GM19239 (cell line): ENCODE data around the gene ITGB7.

Experiments used
- DNase-seq: peaks from one replicate; pipeline ENCODE4 v3.0.0; 2011; ENCODE audit warnings: low spot score; ENCODE audit not compliant: insufficient read length
- FAIRE-seq: peaks from 2 replicates; lab custom pipeline; 2011; peaks lifted over from hg19 to GRCh38; lab: Jason Lieb, UNC

ITGB7 gene

DNA sequence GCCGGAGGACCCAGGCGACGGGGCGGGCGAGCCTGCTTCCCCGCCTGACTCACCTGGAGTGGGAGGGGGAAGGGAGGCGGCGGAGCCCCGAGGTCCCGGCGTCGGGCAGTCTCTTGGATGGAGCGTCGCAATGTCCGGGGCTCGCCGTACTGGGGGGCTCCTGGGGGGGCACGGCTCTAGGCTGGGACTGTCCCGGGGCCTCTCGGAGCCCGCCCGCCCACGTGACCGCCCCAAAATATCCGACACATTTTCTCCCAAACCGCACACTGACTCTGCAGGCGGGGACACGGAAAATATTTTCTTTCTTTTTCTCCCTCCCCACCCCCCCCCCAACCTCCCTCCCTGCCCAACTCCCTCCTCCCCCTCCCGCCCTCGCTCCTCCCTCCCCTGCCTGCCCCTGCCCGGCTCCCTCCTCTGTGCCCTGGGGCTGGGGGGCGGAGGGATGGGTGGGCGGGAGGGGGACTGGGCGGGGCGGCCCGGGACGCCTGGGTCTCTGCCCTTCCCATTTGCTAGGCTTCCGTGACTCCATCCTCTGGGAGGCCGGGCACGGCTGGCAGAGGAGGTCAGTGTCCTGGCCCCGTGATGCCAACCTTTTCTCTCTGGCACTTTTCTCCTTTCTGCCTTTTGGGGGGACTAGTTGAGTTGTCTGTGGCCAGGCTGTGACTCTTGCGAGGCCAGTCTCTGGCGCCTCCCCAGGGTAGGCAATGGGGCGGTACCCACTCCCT, 25.0 kb upstream of the ITGB7 start, which contains the start of gene RARG:
Gene RARG, minus strand, starts transcription at position 289 of the 725 bp plus-strand sequence. CDS start 4,664 bp downstream, outside the sequence.
- FAIRE-seq = no peak
- DNase-seq = no peak

DNA sequence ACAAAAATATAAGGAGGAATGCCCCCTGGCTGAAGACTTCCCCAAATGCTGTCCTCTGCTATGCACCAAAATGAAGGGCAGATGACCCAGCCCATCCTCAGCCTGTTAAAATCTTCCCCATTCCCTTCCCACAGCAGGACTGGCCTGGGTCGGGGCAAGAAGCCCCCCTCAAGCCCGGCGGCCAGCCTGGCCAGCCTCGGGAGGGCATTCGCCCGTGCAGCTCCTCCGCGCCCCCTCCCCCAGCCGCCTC, 24.5 kb upstream of the ITGB7 start:
- DNase-seq = no peak
- no peak for FAIRE-seq

DNA sequence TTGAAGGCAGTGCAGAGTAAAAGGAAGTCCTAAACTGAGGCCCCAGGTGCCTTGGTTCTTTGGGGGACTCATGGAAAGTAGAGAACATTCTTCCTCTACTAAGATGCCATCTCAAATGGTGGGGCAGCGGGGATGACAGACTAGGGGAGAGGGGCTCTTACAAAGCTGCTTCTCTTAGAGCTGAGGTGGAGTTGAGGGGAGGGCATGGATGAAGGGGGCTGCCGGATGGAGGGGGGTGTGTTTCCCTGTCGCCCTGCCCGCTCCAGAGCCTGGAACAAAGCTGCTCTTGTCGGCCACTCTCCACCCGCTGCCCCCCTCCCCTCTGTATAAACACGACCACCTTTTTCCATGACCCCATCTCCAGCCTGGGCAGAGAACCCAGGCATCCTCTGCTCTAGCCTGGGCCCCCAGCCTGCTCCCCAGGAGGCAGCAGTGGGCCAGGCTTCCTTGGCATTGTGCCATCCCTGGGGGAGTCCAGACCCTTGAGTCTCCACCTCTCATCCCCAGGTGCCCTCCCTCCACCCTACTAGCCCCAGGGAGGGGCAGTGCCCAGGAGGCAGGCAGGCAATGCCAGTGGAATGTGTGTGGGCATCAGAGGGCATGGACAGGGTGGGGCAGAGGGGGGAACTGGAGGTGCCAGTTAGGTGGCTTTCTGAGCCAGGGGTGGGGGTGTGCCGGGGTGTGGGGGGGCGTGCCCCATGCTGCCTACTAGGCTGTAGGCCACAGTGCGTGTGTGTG, 23.2 kb upstream of the ITGB7 start:
- DNase-seq (no peak), FAIRE-seq (no peak)

DNA sequence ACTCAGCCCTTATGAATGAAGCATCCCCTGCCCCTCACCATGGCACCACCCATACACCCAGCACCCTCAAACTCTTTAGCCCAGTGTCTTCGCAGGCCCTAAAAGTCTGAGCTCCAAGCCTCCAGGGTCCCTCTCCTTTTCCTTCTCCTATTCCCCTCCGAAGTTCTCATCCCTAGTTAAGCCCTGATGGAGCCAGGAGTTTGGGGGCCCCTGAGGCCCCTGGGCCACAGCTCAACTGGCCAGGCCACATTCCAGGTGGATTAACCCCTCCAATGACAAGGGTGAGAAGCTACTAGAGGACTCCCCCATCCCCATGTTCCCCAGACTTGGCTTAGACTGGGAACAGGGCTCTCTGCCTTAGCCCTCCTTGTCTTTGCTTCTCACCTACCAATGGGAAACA, 22.4 kb upstream of the ITGB7 start:
- DNase-seq (no peak), FAIRE-seq (no peak)

DNA sequence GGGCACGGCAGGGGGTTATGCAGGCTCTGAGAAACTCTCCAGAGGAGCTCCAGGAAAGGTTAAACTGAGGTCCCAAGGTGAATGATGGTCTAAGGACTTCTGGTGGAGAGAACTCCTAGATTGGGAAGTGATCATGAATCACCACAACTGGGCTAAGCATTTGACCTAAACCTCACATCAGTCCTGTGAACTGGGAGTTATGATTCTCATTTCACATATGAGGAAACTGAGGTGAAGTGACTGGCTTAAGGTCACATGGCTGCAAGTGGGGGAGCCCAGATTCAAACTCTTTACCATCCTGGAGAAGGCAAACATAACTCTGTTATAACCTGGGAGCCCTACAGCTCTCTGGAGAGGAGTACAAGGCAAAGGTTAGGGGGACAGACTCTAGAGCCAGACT, 20.8 kb upstream of the ITGB7 start:
- FAIRE-seq = no peak

DNA sequence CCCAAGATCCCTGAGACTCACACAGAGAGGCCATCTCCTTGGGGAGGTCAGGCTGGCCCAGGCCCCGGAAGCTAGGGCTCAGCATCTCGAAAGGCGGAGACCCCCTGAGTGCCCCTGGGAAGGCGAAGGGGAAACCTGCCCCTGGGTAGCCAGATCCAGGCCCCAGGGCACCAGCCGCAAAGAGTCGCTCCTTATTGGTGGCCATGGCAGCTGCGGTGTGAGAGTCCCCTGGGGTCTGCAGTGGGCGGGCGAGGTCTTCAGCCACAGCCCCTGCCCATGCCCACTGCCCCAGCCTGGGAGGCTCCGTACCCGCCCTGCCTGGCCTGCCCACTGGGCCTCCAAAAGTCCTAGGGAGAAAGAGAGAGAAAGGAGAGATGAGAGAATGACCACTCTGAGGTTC, 20.3 kb upstream of the ITGB7 start:
- no peak for FAIRE-seq
- DNase-seq = no peak

More for the DNA sequence above, 20.8 kb upstream of the ITGB7 start:
- DNase-seq = no peak

DNA sequence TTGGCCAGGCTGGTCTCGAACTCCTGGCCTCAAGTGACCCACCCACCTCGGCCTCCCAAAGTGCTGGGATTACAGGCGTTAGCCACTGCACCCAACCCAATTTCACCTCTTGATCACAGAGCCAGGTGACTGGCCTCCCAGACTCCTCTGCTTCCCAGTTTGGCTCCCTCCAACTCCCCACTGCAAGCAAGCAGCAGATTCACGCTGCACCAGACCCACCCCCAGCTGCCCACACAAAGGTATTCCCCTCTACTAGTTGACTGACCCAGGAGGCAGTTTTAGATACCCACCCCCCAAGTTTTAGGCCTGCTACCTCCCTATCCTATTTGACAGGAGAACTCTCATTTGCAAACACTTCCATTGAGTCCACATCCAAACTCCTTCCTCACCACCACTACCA, 19.8 kb upstream of the ITGB7 start:
- FAIRE-seq (no peak), DNase-seq (no peak)

DNA sequence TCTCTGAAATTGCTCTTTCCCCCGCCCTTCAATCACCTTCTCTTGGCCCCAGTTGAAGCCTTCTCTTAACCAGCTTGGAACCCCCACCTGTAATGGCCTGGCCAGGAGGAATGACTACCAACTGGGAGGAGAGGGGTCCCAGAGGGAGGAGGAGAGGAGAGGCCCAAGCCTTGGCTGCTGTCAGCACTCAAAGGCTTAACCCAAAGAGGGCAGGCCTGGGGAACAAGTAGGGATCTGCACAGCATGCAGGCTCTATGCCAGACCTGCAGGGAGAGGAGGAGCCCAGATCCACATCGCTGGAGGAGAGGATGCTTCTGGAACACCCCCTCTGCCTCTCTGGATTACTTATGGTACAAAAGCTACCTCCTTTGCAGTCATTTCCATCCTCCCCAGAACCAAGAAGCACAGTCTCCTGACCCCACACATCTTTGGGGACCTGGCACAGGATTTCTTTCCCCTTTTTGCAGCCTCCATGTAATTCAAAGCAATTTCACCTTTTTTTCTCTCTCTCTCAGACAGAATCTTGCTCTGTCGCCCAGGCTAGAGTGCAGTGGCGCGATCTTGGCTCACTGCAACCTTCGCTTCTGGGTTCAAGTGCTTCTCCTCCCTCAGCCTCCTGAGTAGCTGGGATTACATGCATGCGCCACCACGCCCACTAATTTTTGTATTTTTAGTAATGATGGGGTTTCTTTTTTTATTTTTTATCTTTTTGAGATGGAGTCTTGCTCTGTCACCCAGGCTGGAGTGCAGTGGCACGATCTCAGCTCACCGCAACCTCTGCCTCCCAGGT, 18.8 kb upstream of the ITGB7 start:
- FAIRE-seq (no peak), DNase-seq (no peak)

DNA sequence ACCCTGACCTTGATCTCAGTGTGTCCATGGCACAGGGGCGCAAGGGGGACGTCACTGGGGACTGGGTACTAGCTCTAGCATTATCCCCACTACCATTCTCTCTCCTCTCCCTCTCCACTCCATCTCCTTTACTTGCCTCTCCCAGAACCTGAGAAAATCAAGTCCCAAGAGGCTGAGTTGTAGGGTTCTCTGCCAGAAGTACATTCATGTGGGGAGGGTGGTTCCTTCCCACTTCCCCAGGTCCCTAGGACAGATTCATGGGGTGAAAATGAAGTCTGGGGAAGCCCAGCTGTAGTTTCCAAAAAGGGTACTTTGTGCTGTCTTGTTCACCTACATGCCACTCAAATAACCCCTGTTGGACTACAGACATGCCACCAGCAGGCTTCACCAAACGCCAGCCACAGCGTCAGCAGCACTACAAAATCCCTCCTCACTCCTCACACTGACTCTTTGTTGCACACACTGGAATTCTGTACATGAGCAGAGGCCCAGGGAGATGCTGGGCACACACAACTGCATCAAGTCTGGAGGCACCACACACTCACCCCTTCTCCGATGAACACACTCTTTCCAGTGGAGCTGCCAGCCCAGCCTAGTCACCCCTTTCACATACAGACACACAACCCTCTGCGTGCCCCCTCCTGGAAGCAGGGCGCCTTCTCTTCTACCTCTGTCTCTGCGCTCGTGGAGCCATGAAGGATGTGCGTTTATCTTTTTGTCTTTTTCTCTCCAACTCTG, 18.0 kb upstream of the ITGB7 start:
- DNase-seq (no peak), FAIRE-seq (no peak)

DNA sequence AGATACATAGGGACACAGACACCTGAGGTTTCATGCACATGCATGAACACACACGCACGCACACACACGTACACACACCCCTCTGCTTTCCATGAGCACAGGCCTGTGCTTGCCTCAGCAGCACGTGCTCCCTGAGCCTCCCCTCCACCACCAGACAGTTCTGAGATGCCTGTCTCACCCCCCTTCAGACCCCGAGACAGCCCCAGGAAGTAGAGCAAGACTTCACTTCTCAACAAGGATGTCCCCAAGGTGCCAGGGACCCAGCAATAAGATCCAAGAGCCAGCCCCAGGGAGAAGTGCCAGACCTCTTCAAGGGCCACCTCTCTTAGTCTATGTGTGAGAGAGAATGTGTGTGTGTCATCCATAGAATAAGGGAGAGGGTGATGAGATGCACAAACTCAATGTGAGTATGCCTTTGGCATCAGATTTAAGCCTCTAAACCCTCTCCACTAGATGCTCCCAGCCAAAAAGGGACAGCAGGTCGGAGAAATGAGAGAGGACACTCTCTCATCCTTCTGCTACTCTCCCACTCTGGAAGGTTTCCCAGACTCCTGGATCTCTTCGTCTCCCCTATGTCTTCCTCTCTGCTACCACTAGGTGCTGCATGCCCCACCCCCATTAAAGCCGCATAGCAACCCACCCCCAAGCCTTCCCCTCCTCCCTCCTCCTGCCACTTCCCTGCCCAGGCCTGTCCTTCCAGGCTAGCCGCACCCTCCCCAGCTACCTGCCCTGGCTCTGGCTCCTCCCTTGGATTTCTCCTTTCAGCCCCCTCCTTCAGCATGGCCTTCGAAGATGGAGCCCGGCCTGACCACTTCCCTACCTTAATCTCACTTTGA, 17.2 kb upstream of the ITGB7 start:
- DNase-seq (no peak), FAIRE-seq (no peak)

DNA sequence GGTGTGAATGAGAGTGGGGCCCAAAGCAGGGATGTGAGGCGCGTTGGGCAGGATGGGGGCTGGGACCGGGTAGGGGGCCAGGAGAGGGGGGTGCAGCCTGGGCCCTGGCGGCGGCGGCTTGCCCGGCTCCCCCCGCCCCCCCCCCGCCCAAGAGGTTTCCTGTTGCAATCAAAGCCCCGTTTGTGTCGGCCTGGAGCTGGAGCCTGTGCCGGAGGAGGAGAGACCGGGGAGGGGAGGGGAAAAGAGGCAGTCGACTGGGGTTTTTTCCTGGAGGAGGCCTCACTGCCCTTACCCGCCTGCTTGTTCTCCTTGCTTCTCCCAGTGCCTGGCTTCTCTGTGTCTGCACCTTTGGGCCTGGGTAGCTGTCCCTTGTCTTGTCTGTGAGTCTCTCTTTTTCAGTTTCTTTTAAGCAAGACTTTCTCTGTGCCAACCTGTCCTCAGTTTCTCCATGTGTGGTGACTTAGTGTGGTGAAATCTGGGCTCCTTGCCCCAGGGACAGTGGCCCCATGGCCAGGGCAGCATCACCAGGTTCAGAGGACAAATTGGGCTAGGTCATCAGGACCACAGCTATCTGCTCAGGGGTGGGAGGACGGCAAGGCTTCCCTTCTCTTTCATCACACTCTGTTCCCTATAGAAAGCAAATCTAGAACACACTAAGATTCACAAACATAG, 16.5 kb upstream of the ITGB7 start:
- FAIRE-seq (no peak), DNase-seq (no peak)

DNA sequence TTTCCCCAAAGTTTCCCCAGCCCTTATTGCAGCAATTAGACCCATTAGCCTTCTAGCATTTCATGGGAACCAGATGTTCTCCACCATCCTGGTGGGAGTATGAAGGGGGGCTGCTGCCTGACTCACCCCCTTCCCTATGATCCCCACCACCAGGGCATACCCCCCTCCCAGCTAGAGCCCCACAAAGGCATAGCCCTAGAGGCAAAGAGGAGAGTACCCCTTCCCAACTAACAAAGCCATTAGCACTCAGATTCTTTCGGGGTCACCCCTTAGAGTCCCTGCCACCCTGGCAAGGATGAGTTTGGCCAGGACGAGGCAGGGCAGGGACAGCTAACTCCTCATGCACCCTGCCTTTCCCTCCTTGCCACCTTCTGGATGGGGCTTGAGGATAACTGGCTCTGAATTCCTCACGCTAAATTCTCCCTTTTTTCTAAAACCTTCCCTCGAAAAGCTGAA, 15.8 kb upstream of the ITGB7 start:
- FAIRE-seq = no peak
- no peak for DNase-seq

DNA sequence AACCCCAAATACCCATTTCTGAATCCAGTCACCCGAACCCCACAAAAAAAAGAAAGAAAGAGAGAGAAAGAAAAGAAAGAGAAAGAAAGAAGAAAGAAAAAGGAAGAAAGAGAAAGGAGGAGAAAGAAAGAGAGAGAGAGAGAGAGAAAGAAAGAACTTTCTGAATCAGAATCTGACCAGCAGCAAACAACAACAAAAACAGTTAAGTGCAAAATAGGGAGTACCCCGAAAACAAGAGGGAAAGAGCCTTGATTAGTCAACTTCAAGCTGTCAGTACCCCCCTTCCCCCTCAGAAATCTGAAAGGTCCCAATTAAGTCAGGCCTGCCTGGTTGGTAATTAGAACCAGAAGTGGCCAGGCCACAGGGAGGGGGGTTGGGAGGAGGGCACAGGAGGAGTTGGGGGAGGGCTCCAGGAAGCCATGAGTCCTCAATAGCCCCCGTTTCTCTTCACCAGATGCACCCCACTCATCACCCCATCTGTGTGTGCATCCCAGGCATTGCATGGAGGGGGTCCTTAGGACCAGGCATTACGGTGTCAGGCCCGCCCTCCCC, 15.2 kb upstream of the ITGB7 start:
- FAIRE-seq = no peak

DNA sequence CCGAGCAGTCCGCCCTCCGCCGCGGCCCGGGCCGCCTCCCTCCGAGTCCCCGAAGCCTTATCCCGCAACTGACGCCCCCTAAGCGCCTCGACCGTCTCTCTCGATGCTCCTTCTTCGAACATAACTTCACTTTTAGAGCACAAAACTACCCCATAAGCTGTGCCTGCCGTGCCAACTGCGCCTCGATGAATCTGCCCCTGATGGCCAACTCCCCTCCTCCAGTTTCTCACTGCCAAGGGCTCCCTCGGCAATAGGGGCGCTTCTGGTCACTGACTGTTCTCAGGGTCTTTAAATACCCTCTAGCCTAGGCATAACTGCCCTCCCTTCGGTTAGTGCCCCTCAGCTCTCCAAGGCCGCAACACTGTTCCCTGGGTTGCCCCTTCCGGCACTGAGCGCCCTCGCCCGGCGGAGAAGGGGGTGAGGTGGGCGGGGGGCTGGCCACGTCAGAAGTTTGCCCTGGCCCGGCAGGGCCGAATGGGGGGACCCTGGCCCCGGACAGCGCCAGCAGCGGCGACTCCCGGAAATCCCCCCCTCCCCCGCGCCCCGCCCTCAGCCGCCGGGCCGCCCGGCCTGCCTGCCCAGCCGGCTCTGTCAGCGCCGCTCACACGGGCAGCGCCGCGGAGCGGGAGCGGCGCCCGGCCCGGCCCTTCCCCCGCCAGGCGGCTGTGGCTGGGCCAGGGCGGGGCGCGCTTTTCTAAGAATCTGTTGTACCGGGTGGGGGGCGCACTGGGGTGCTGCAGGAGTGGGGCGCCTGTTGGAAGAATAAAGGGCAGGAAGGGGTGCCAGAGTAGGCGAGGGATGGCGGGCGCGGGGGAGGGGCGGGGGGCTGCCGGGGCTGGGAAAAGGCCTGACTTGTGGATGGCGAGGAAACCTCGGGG, 14.4 kb upstream of the ITGB7 start:
- FAIRE-seq (peak; percentile 64), DNase-seq (peak; percentile 62)

More for the DNA sequence above, 15.2 kb upstream of the ITGB7 start:
- DNase-seq = no peak

DNA sequence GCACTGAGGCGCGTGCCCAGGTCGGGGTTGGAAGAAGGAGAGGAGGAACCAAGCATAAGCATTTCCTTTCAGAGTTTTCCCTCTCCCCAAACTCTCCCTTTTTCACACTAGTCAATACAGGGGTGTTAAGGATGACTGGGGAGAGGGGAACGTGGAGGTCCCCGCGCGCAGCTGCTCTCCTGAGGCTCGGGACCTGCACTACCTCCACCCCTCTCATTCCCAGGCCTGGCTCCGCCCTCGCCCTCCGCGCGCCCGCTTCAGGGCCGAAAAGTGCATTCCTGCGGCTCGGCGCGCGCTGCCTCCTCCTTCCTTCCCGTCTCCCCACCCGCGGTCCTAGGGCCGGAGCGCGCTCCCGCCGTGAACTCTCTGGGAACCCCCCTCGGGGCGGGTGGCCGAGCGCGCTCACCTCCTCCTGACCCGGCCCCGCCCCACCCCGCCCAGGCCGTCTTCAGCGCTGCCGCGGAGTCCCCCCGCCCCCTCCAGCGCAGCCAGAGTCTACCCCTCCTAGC, 13.7 kb upstream of the ITGB7 start:
- FAIRE-seq (peak; percentile 85), DNase-seq (peak; percentile 93)

DNA sequence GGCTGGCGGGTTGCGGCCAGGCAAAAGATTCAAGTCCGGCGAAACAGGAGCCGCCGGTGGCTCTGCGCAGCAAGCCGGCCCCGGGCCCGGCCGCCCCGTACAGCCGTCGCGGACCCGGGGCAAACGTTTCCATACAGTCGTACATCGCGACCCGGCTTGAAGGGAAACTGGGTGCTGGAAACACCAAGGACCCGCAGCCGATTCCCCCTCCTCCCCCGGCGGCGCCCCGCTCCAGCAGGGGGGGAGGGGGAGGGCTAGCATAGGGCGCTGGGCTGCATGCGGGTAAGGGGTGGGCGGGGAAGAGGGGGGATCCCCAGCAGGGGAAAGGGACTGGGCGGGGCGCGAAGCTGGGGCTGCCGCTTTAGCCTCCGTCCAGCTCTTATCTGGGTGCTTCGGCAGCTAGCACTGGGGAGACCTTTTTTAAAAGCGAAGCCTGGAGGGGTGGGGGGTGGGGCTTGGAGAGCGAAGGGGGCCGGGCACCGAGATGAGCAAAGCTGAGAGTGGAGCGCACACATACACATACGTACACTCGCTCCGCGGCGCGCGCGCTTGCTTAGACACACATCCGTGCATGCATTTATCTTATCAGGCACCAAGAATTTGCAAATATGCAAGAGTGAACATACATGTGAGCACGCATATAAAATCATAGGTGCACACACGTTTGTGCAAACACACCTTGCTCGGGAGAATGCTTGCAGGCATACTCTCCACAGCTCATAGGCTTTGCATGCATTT, 13.1 kb upstream of the ITGB7 start:
- FAIRE-seq = no peak
- DNase-seq = peak; percentile 81
